KOPT-K1 (cell line): Measurements from ENCODE around the gene PDZD4.

Source experiments
- H3K27ac ChIP-seq: fragments of 200-600 bp; sonication (generic); 2 replicates; pipeline ENCODE4 v1.5.1; 2016; ENCODE audit warnings: antibody characterized with exemption, mild to moderate bottlenecking, low read depth, low read length; ENCODE audit not compliant: poor library complexity, severe bottlenecking
- H3K36me3 ChIP-seq: fragments of 200-600 bp; sonication (generic); 2 replicates; pipeline ENCODE4 v1.5.1; 2017; ENCODE audit warnings: antibody characterized with exemption, mild to moderate bottlenecking, low read length, moderate library complexity; ENCODE audit not compliant: insufficient read depth
- H3K9me3 ChIP-seq: fragments of 200-600 bp; sonication (generic); 2 replicates; pipeline ENCODE4 v1.5.1; 2017; ENCODE audit warnings: antibody characterized with exemption, low read length, mild to moderate bottlenecking; ENCODE audit not compliant: insufficient read depth, poor library complexity, severe bottlenecking

Gene PDZD4

DNA sequence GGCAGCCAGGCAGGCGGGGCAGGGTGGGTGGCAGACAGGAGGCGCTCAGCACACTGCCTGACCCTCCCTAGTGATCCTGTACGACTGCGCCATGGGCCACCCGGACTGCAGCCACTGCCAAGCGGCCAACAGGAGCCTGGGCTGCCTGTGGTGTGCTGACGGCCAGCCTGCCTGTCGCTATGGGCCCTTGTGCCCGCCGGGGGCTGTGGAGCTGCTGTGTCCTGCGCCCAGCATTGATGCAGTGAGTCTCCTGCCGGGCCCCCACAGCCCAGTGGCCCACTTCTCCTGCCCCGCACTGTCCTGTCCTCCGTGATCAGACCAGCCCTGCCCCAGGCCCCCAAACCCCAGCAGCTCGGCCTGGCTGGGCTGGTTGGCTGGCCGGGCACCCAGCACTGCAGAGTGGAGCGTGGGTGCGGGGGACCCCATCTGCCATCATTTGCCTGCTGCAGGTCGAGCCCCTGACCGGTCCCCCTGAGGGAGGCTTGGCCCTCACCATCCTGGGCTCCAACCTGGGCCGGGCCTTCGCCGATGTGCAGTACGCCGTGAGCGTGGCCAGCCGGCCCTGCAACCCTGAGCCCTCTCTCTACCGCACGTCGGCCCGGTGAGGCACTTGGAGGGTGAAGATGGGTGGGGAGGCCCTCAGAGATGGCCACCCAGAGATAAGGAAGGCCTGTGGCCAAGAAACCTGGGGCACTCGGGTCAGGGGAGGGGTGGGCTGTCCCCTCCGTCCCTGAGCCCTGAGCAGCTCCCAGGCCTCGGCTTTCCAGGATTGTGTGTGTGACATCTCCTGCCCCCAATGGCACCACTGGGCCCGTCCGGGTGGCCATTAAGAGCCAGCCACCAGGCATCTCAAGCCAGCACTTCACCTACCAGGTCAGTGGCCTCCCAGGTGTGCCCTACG is 58.7 kb downstream of the PDZD4 start:
- Histone ChIP-seq H3K9me3 (no peaks in the 10 kb centered on the region), H3K36me3 (no peaks in the 10 kb centered on the region), H3K27ac (no peak overlapping the region)

DNA sequence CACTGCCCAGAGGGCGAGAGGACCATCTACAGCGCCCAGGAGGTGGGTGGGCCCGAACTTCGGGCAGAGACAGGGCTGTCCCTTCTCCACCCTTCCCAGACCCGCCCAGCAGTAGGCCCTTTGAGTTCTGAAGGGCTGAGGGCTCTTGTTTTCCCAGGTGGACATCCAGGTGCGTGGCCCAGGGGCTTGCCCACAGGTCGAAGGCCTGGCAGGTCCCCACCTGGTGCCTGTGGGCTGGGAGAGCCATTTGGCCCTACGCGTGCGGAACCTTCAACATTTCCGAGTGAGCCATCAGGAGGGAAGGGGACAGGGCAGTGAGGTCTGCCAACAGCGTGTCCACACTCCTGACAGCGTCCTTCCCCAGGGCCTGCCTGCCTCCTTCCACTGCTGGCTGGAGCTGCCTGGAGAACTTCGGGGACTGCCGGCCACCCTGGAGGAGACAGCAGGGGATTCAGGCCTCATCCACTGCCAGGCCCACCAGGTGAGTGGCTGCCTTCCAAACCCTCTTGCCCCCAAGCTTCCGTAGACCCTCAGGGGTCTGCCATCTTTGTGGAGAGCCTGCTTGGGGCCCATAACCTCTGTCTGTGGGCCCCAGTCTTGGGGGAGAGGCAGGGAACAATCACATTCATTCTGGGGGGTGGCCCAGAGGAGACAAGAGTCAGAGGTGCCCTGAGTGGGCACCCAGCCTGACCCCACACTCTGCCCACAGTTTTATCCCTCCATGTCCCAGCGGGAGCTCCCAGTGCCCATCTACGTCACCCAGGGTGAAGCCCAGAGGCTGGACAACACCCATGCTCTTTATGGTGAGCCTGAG is 59.5 kb downstream of the PDZD4 start:
- H3K36me3 ChIP-seq, result no peaks in the 10 kb centered on the region
- H3K27ac ChIP-seq, result no peak overlapping the region
- H3K9me3 ChIP-seq, result no peaks in the 10 kb centered on the region

DNA sequence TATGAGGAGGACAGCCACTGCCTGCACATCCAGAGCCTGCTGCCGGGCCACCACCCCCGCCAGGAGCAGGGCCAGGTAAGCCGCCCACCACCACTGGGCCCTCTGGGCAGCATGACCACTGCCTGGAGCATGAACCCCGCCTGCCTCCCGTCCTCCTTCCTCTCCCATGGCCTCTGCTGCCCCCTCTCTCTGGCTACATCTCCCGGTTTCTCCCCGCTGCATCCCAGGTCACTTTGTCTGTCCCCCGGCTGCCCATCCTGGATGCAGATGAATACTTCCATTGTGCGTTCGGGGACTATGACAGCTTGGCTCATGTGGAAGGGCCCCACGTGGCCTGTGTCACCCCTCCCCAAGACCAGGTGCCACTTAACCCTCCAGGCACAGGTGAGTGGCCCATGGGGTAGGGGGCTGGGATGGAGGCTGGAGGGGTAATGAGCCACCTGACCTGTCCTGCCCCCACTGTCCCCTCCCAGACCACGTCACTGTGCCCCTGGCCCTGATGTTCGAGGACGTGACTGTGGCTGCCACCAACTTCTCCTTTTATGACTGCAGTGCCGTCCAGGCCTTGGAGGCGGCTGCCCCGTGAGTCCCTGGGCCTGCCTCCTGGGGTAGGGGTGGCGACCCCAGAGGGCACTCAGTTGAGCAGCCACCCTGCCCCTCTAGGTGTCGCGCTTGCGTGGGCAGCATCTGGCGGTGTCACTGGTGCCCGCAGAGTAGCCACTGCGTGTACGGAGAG is 60.3 kb downstream of the PDZD4 start:
- Histone ChIP-seq H3K9me3 (no peaks in the 10 kb centered on the region), H3K36me3 (no peaks in the 10 kb centered on the region), H3K27ac (no peak overlapping the region)

DNA sequence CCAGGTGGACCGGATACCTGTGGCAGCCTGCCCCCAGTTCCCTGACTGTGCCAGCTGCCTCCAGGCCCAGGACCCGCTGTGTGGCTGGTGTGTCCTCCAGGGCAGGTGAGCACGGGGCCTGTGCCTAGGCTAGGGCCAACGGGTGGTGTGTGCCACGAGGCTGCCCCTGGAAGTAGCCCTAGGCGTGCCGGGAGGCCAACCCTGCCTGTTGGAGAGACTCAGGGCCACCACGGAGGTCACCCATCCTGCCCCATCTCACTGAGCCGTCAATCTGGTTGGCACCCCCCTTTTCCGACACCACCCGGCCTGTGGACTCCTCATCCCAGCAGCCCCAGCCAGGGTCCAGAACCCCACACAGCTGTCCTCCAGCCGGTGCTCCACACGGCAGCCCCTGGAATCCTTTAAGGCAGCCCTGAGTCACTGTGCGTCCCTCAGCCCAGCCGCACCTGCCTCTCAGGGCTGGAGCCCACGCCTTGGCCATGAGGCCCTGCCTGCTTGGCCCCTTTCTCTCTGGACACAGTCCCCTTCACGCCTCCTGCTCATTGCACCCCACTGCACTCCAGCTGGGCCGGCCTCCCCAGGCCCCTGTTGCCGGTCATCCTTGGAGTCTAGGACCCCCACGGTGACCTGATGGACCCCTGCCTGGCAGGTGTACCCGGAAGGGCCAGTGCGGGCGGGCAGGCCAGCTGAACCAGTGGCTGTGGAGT is 61.0 kb downstream of the PDZD4 start:
- Histone ChIP-seq H3K9me3 (no peaks in the 10 kb centered on the region), H3K36me3 (no peaks in the 10 kb centered on the region), H3K27ac (no peak overlapping the region)

DNA sequence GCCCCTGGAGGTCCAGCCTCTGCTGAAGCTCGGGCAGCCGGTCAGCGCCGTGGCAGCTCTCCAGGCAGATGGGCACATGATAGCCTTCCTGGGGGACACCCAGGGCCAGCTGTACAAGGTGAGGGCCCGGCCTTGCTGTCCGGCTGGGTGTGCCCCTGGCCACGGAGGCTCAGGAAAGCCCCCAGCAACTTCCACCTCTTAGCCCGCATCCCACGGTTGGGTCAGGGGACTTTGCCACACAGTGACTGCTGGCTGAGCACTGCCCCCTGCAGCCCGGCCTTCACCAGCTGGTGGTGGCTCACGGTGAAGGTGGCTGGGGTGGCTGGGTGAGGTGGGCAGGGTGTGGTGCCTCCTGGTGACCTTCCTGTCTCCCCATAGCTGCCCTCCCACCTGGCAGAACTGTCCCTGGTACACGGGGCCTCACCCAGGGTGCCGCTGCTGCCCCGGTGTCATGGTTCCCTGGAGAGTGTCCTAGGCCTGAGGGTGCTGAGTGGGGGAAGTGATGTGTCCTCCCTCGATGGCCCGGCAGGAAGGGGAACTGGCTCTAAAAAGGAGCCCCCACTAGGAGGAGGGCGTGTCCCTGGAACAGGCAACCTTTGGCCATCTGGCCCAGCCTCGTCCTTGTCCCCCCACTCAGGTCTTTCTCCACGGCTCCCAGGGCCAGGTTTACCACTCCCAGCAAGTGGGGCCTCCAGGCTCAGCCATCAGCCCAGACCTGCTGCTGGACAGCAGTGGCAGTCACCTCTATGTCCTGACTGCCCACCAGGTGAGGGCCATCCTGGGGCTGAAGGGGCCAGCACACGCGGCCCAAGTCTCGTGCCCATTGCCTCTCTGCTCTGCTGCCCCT is 61.8 kb downstream of the PDZD4 start:
- Histone ChIP-seq H3K36me3 (no peaks in the 10 kb centered on the region), H3K9me3 (no peaks in the 10 kb centered on the region)

DNA sequence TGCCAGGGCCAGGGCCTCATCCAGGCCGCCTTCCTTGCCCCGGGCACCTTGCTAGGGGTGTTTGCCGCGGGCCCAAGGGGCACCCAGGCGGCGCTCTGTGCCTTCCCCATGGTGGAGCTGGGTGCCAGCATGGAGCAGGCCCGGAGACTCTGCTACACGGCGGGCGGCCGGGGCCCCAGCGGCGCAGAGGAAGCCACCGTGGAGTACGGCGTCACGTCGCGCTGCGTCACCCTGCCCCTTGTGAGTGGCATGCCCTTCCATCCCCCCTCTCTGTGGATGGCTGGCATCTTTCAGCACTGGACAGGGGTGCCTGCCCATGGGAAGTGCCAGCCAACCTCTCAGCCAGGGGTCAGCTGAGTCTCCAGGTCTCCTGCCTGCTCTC is 62.7 kb downstream of the PDZD4 start:
- peak overlapping the region; percentile 5 for H3K27ac ChIP-seq
- H3K36me3 ChIP-seq, result no peaks in the 10 kb centered on the region
- H3K9me3 ChIP-seq, result no peaks in the 10 kb centered on the region

More for the DNA sequence above, 61.8 kb downstream of the PDZD4 start:
- peak overlapping the region; percentile 5 for H3K27ac ChIP-seq

DNA sequence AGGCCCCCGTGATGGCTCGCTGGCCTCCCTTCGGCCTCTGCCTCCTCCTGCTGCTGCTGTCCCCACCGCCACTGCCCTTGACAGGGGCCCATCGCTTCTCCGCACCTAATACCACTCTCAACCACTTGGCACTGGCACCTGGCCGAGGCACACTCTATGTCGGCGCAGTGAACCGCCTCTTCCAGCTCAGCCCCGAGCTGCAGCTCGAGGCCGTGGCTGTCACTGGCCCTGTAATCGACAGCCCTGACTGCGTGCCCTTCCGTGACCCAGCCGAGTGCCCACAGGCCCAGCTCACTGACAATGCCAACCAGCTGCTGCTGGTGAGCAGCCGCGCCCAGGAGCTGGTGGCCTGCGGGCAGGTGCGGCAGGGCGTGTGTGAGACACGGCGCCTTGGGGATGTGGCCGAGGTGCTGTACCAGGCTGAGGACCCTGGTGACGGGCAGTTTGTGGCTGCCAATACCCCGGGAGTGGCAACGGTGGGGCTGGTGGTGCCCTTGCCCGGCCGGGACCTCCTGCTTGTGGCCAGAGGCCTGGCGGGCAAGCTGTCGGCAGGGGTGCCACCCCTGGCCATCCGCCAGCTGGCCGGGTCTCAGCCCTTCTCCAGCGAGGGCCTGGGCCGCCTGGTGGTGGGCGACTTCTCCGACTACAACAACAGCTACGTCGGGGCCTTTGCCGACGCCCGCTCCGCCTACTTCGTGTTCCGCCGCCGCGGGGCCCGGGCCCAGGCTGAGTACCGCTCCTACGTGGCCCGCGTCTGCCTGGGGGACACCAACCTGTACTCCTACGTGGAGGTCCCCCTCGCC is 63.3 kb downstream of the PDZD4 start:
- Histone ChIP-seq H3K36me3 (no peaks in the 10 kb centered on the region), H3K27ac (peak overlapping the region; percentile 51), H3K9me3 (no peaks in the 10 kb centered on the region)

DNA sequence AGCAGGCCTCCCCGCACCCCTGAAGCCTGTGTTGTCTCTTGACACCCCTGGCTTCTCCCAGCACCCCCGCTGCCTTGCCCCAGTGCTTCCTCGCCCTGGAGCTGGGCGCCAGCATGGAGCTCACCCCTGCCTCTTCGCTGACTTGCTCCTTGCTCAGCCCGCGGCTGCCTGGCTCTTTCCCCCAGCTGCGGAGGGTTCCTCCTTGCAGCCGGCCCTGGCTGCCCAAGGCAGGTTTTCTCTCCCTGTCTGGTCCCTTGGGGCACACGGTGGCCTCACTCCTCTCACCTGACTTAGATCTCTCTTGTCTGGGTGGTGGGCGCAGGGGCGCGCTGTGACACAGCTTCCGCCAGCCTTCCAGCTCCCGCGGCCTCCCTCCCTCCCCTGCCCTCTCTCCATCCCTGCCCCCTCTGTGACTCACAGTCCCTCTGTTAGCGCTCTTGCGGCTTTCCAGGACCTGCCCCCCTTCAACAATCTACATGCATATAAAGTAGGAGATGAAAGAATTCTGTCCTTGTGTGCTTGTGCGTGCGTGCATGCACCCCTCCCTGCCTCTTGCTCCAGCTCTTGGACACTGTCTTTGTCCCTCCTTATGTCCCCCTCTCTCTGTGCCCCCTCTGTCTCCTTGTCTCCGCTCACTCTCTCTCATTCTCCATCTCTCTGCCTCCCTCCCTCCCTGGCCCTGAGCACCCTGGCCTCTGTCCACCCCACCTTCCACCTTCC is 64.1 kb downstream of the PDZD4 start:
- H3K36me3 ChIP-seq, result no peaks in the 10 kb centered on the region
- peak overlapping the region; percentile 51 for H3K27ac ChIP-seq
- H3K9me3 ChIP-seq, result no peaks in the 10 kb centered on the region

DNA sequence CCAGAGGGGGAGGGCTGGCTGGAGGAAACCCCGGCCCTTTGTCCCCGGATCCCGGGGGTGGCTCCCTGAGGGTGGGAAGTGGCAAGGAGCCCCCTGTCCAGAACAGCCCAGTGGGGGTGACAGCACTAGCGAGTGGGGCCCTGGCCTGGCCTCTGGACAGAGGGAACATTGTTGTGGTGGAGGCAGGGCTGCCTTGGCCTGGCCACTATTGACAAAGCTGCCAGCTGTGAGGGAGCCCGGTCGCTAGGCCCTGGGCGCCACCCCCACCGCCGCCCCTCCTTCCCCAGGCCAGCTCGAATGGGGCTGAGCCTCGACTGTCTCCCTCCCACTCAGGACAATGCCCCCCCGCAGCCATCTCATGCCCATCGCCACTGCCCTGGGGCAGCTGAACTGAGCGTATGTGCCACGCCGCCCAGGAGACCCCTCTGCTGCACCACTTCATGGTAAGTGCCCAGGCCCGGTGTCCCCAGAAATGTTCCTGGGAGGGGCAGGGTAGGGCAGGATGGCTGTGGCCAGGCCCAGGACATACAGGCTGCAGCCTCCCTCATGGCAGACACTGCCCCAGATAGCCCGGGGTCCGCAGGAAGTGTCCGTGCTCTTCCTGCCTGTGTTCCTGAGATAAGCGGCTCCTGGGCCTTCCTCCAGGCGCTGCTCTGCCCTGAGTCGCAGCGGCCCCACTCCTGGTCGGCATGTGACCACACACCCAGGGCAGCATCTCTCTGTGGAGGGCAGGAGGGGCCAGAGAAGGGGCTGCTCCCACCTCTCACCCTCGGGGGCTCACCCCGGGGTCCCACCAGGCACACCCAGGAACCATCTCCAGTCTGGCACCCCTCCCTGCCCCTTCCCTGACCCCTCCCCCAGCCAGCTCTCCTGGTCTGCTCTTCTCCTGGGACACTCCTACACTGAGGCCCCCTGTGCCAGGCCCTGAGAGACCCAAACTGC is 64.9 kb downstream of the PDZD4 start:
- H3K27ac ChIP-seq, result peak overlapping the region; percentile 51
- H3K9me3 ChIP-seq, result no peaks in the 10 kb centered on the region
- no peaks in the 10 kb centered on the region for H3K36me3 ChIP-seq

DNA sequence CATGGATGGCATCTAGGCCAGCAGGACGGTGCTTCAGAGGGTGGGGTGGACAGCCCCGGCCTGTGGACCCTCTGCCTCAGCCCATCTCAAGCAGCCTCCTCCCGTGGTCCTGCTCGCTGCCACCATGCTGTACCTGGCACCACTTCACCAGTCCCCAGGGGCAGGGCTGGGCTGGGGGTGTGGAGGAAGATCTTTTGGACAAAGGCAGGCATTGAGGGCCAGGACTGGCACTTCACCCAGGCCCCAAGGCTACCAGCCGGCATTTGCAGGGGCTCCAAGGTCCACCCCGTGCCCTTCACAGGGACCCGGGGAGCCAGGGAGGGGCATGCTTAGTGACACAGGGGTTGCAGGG is 65.6 kb downstream of the PDZD4 start:
- H3K9me3 ChIP-seq, result no peaks in the 10 kb centered on the region
- no peak overlapping the region for H3K27ac ChIP-seq
- no peaks in the 10 kb centered on the region for H3K36me3 ChIP-seq

DNA sequence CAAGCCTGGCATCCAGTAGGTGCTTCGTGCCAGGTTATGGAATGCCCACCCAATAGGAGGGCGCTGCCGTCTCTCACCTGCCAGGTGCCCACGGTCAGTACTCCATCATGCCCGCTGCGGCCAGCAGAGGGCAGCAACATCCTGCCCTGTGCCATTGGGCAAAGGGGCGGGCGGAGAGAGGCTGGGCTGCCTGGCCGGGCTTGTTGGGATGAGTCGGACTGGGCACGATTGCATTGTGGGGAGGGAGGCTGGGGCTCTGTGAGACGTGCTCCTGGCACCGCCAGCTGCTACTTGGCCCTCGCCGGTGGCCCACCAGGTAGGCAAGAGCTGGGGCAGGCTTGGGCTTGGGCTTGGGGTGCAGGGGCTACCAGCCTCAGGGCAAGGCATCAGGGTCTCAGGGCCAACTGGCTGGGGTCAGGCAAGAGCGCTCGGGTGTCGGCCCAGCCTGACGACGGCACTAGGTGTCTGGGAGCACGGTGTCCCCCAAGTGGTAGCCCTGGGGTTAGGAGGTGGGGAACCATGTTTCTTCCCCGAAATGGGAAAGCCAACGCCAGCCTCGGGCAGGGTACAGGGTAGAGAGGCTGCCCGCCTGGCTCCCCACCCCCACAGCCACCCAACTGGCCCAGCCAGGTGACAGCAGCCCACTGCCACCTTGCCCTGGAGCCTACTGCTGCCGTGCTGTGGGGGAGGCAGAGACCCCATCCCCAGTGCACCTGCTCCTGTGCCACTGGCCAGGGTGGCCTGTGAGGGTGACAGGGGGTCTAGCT is 66.2 kb downstream of the PDZD4 start, which contains the start of gene PLXNB3:
TSS of gene PLXNB3 (plus strand) at position 261 of the 767 bp plus-strand sequence. CDS start 1,287 bp downstream, outside the sequence.
- H3K27ac ChIP-seq, result no peak within 1 kb of the TSS

More for the DNA sequence above, 66.2 kb downstream of the PDZD4 start, which contains the start of gene PLXNB3:
- no peaks in the 10 kb centered on the region for H3K9me3 ChIP-seq
- no peaks in the 10 kb centered on the region for H3K36me3 ChIP-seq
